Mucosa of stomach (tissue), 1 donor: Measurements from ENCODE around the gene SUSD3.

Source experiments
- H3K27me3 ChIP-seq: one replicate; pipeline ENCODE4 v1.7.0; 2013; ENCODE audit warnings: mild to moderate bottlenecking, low read length; ENCODE audit not compliant: control insufficient read depth, insufficient read depth
- H3K36me3 ChIP-seq: one replicate; pipeline ENCODE4 v1.7.0; 2013; ENCODE audit warnings: low read length; ENCODE audit not compliant: control insufficient read depth, insufficient read depth
- H3K4me1 ChIP-seq: one replicate; pipeline ENCODE4 v1.7.0; 2013; ENCODE audit warnings: mild to moderate bottlenecking, low read length; ENCODE audit not compliant: control insufficient read depth, insufficient read depth
- H3K4me3 ChIP-seq: one replicate; pipeline ENCODE4 v1.7.0; 2013; ENCODE audit warnings: low read length
- H3K9ac ChIP-seq: one replicate; pipeline ENCODE4 v1.7.0; 2013; ENCODE audit warnings: mild to moderate bottlenecking, low read length, moderate library complexity
- H3K9me3 ChIP-seq: one replicate; pipeline ENCODE4 v1.7.0; 2013; ENCODE audit warnings: mild to moderate bottlenecking, low read length, moderate library complexity; ENCODE audit not compliant: control insufficient read depth
- donor health status: Pancreatic carcinoma.

SUSD3 gene

DNA sequence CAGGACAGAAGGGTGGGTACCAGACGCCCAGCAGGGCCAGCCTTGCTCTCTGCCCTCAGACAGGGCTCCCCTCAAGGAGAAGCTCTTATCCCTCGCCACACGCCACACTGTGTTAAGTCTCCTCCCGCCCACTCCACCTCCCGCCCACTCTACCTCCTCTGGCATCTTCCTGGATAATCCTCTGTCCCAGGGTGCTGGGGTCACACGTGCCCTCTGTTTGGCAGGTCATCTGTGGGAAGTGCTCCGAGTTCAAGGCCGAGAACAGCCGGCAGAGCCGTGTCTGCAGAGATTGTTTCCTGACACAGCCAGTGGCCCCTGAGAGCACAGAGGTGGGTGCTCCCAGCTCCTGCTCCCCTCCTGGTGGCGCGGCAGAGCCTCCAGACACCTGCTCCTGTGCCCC is 26.0 kb upstream of the SUSD3 start:
- Histone ChIP-seq H3K9me3 (no peaks in the 10 kb centered on the region), H3K9ac (no peak overlapping the region), H3K27me3 (no peaks in the 10 kb centered on the region), H3K4me1 (no peaks in the 10 kb centered on the region), H3K36me3 (no peaks in the 10 kb centered on the region), H3K4me3 (no peak overlapping the region)

- Histone ChIP-seq H3K9ac (no peak overlapping the region), H3K9me3 (no peaks in the 10 kb centered on the region), H3K4me3 (no peak overlapping the region), H3K36me3 (no peaks in the 10 kb centered on the region), H3K27me3 (no peaks in the 10 kb centered on the region), H3K4me1 (no peaks in the 10 kb centered on the region)
Measured at GRCh38 chr9:93033531-93033930, 25.0 kb upstream of the SUSD3 start.

DNA sequence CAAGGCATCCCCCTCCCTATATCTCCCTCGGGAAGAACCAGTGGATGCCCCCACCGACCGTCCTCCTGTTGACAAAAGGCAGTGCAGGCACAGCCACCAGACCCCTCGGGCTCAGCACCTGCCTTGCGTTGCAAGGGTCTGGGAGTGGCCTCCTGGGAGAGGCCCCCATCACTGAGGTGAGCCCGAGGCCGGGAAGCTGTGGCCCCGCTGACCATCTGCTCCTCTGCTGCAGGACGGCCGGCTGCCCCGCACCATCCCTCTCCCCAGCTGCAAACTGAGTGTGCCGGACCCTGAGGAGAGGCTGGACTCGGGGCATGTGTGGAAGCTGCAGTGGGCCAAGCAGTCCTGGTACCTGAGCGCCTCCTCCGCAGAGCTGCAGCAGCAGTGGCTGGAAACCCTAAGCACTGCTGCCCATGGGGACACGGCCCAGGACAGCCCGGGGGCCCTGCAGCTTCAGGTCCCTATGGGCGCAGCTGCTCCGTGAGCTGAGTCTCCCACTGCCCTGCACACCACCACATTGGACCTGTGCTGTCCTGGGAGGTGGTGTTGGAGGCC is 23.3 kb upstream of the SUSD3 start:
- Histone ChIP-seq H3K4me1 (no peaks in the 10 kb centered on the region), H3K36me3 (no peaks in the 10 kb centered on the region), H3K27me3 (no peaks in the 10 kb centered on the region), H3K4me3 (no peak overlapping the region), H3K9ac (no peak overlapping the region), H3K9me3 (no peaks in the 10 kb centered on the region)

DNA sequence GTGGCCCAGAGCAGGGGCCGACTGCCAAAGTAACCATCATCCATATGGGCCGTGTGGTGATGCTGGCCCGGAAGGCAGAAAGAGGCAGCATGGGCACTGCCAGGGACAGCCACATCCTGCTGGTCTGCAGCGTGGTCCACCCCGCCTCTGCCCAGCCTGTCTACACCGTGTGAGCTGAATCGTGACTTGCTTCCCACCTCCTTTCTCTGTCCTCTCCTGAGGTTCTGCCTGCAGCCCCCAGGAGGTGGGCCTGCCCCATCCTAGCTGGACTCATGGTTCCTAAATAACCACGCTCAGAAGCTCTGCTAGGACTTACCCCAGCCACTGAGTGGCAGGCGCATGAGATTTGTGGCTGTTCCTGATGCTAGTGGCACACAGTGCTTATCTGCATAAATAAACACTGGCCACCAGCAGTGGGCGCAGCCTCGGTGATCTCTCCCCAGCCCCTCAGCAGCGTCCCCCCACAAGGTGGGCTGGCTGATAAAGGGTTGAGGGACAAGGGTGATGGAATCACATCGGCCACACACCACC is 22.6 kb upstream of the SUSD3 start:
- Histone ChIP-seq H3K9me3 (no peaks in the 10 kb centered on the region), H3K4me1 (no peaks in the 10 kb centered on the region), H3K9ac (no peak overlapping the region), H3K27me3 (no peaks in the 10 kb centered on the region), H3K4me3 (no peak overlapping the region), H3K36me3 (no peaks in the 10 kb centered on the region)

- no peaks in the 10 kb centered on the region for H3K36me3 ChIP-seq
- no peak overlapping the region for H3K9ac ChIP-seq
- H3K9me3 ChIP-seq: no peaks in the 10 kb centered on the region
- no peaks in the 10 kb centered on the region for H3K4me1 ChIP-seq
- no peak overlapping the region for H3K4me3 ChIP-seq
- no peaks in the 10 kb centered on the region for H3K27me3 ChIP-seq
Measured at GRCh38 chr9:93036887-93037475, 21.5 kb upstream of the SUSD3 start.

- H3K9ac ChIP-seq: no peak overlapping the region
- H3K4me1 ChIP-seq: no peaks in the 10 kb centered on the region
- H3K4me3 ChIP-seq: no peak overlapping the region
- H3K27me3 ChIP-seq: no peaks in the 10 kb centered on the region
- H3K36me3 ChIP-seq: no peaks in the 10 kb centered on the region
- H3K9me3 ChIP-seq: no peaks in the 10 kb centered on the region
Measured at GRCh38 chr9:93037476-93037971, 21.0 kb upstream of the SUSD3 start.

GRCh38 chr9:93038918-93039317 is 19.6 kb upstream of the SUSD3 start:
- no peaks in the 10 kb centered on the region for H3K4me1 ChIP-seq
- H3K9ac ChIP-seq: no peak overlapping the region
- H3K36me3 ChIP-seq: no peaks in the 10 kb centered on the region

DNA sequence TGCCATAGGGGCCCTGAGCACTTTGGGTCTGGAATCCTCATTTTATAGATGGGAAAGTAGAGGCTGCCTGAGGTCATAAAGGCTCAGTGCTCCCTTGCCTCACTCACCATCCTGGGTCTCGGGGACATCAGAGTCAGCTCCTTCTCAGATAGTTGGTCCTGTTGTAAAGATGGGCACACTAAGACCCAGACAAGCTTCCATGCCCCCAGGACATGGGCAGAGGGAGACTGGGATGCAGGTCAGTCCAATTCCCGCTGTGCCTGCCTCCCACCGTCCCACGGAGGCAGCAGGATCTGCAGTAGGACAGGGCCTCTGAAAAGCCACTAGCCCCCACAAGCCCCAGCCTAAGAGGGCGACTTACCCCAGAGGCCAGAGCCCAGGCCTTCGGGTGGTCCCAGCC is 19.0 kb upstream of the SUSD3 start:
- Histone ChIP-seq H3K27me3 (no peaks in the 10 kb centered on the region), H3K9me3 (no peaks in the 10 kb centered on the region), H3K9ac (no peak overlapping the region), H3K4me3 (no peak overlapping the region), H3K36me3 (no peaks in the 10 kb centered on the region), H3K4me1 (no peaks in the 10 kb centered on the region)

More at GRCh38 chr9:93038918-93039317, 19.6 kb upstream of the SUSD3 start:
- H3K27me3 ChIP-seq: no peaks in the 10 kb centered on the region
- H3K9me3 ChIP-seq: no peaks in the 10 kb centered on the region
- no peak overlapping the region for H3K4me3 ChIP-seq

GRCh38 chr9:93039976-93040375 is 18.5 kb upstream of the SUSD3 start:
- H3K36me3 ChIP-seq: no peaks in the 10 kb centered on the region
- no peaks in the 10 kb centered on the region for H3K27me3 ChIP-seq
- H3K9me3 ChIP-seq: no peaks in the 10 kb centered on the region
- H3K9ac ChIP-seq: no peak overlapping the region
- no peaks in the 10 kb centered on the region for H3K4me1 ChIP-seq
- H3K4me3 ChIP-seq: no peak overlapping the region

- no peaks in the 10 kb centered on the region for H3K4me1 ChIP-seq
- no peaks in the 10 kb centered on the region for H3K36me3 ChIP-seq
- H3K9ac ChIP-seq: no peak overlapping the region
- H3K4me3 ChIP-seq: no peak overlapping the region
- no peaks in the 10 kb centered on the region for H3K9me3 ChIP-seq
- no peaks in the 10 kb centered on the region for H3K27me3 ChIP-seq
Measured at GRCh38 chr9:93040409-93040808, 18.1 kb upstream of the SUSD3 start.

DNA sequence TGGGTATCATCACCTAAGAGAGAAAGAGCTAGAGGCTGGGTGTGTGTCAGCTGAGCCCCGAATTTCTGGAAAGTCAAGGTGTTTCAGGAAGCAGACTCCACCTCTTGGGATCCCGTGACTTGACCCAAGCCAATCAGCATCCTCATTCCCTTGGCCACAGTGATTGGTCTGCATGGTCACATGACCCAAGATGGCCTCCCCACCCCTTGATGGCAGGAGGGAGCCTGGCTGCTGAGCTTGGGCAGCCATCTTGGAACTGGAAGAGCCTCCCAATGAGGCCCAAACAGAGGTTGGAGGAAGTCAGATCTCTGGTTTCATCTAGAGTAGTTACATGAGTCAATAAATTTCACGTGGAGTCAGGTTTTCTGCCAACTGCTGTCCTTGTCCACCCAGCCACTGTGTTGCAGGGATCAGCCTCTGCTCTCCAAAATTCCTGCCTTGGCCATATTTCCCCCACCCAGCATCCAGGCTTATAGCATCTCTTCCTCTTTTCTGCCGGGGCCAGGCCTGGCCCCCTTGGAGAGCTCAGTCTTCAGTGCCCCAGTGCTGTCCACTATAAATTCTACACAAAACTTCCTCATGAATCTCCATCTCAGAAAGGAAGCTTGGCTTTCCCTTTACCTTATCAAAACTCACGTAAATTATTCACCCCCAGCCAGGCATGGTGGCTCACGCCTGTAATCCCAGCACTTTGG is 17.2 kb upstream of the SUSD3 start:
- H3K4me1 ChIP-seq: no peaks in the 10 kb centered on the region
- H3K9ac ChIP-seq: no peak overlapping the region
- H3K27me3 ChIP-seq: no peaks in the 10 kb centered on the region
- no peak overlapping the region for H3K4me3 ChIP-seq
- H3K9me3 ChIP-seq: no peaks in the 10 kb centered on the region
- H3K36me3 ChIP-seq: no peaks in the 10 kb centered on the region

DNA sequence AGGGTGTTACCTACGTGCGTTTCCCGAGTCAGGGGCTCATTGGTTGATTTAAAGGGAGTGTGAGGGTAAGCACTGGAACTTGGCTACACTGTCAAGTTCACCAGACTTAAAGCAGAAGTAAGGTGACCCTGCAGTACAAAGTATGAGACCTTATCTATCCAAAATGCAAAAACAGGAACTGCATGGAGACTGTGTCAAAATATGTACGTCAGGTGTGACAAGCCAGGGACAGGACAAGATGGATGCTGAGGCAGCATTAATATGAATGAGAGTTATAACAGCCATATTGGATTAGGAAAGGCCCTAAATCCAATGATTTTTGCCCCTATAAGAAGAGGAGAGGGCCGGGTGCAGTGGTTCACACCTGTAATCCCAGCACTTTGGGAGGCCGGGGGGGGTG is 15.4 kb upstream of the SUSD3 start:
- Histone ChIP-seq H3K9ac (no peak overlapping the region), H3K36me3 (no peaks in the 10 kb centered on the region), H3K4me1 (no peaks in the 10 kb centered on the region), H3K4me3 (no peak overlapping the region), H3K27me3 (no peaks in the 10 kb centered on the region), H3K9me3 (no peaks in the 10 kb centered on the region)
